WTC11 (cell line): ENCODE data around the gene PCGF5.

Source experiments
- ELF4 ChIP-seq: sonication (generic); formaldehyde crosslinking; IDR thresholded peaks from 2 replicates; pipeline ENCODE4 v1.8.1; 2022; ENCODE audit warnings: low read depth, mild to moderate bottlenecking, moderate library complexity, missing genetic modification reagents
- FOXK1 ChIP-seq: sonication (generic); formaldehyde crosslinking; IDR thresholded peaks from 2 replicates; pipeline ENCODE4 v1.8.0; 2022; ENCODE audit warnings: mild to moderate bottlenecking, moderate library complexity, missing genetic modification reagents
- SP1 ChIP-seq: sonication (generic); formaldehyde crosslinking; conservative IDR thresholded peaks from 2 replicates; pipeline ENCODE4 v1.8.1; 2022; ENCODE audit warnings: missing genetic modification reagents
- TP53 ChIP-seq: sonication (generic); formaldehyde crosslinking; IDR thresholded peaks from 2 replicates; pipeline ENCODE4 v1.8.1; 2023; ENCODE audit warnings: mild to moderate bottlenecking, missing genetic modification reagents
- TF ChIP-seq, protein P1 (sequence below): sonication (generic); formaldehyde crosslinking; IDR thresholded peaks from 2 replicates; pipeline ENCODE4 v1.8.1; 2022; ENCODE audit warnings: low read depth, mild to moderate bottlenecking, moderate library complexity, missing genetic modification reagents, borderline replicate concordance

- TF ChIP-seq TP53 (CRISPR knock-in tag) (no peak), SP1 (CRISPR knock-in tag) (no peak), ELF4 (CRISPR knock-in tag) (no peak), FOXK1 (CRISPR knock-in tag) (no peak)
- TF ChIP-seq, protein P1, sequence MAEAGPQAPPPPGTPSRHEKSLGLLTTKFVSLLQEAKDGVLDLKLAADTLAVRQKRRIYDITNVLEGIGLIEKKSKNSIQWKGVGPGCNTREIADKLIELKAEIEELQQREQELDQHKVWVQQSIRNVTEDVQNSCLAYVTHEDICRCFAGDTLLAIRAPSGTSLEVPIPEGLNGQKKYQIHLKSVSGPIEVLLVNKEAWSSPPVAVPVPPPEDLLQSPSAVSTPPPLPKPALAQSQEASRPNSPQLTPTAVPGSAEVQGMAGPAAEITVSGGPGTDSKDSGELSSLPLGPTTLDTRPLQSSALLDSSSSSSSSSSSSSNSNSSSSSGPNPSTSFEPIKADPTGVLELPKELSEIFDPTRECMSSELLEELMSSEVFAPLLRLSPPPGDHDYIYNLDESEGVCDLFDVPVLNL, result no peak
Measured at GRCh38 chr10:91239789-91240188, 19.3 kb downstream of the PCGF5 start.
